A673 (cell line): ENCODE measurements around the gene KCNH3.

Source experiments
- CTCF ChIP-seq: fragments of 300-800, 200-600 bp; sonication (generic); conservative IDR thresholded peaks from 2 replicates; pipeline ENCODE4 v1.5.1; 2017; ENCODE audit warnings: low read depth, mild to moderate bottlenecking, antibody characterized with exemption, low read length, moderate library complexity, mixed read lengths
- EZH2 ChIP-seq: fragments of 200-600 bp; sonication (generic); IDR thresholded peaks from 2 replicates; pipeline ENCODE4 v1.6.1; 2017; ENCODE audit warnings: borderline replicate concordance, low read depth, mild to moderate bottlenecking, mixed read lengths, antibody characterized with exemption, low read length; ENCODE audit not compliant: poor library complexity, severe bottlenecking

- no peak for TF ChIP-seq CTCF
- TF ChIP-seq EZH2, result no peak
These were observed 27.5 kb downstream of the KCNH3 start for GRCh38 chr12:49566361-49566760.
